ENCODE measurements around the gene MYO15B.

DNA sequence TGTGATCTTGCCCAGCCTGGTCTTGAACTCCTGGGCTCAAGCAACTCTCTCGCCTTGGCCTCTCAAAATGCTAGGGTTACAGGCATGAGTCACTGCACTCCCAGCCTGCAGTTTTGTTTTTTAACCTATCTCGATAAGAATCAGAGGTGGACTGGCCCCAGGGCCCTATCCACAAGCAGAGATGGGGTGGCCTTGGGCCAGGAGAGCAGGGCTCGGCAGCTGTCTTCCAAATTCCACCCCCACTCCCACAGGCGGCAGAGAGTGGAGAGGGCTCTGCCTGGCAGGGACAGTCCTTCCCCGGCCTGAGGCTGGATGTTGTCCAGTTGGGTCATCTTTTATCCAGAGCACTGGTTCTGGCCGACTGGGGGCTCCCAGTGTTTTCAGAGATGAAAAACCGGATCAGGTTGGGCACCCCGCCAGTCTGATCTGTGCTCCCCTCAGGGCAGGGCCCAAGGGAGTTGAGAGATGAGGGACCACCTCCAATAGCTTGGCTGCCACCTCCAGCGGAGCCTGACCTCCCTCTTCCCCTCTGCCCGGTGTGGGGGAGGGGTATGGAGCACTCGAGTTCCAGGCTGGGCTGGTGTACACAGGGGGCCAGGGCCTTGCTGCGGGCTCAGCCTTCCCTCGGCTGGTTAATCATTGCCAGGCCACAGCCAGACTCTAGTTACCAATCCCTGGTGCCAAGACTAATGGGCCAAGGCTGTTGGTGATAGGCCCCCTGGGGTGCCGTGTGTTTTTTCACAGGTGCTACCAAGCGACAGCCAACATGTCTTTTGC is 30.3 kb upstream of the MYO15B start:
- TF ChIP-seq POLR2AphosphoS5 (IDR thresholded peaks at IDR 0.05; ENCODE audit: low read depth, low read length), result no peak
- no peak for TF ChIP-seq POLR2A (IDR thresholded peaks at IDR 0.05; ENCODE audit: borderline replicate concordance, extremely low read depth, insufficient read depth, insufficient read length)
- TF ChIP-seq, protein P1, sequence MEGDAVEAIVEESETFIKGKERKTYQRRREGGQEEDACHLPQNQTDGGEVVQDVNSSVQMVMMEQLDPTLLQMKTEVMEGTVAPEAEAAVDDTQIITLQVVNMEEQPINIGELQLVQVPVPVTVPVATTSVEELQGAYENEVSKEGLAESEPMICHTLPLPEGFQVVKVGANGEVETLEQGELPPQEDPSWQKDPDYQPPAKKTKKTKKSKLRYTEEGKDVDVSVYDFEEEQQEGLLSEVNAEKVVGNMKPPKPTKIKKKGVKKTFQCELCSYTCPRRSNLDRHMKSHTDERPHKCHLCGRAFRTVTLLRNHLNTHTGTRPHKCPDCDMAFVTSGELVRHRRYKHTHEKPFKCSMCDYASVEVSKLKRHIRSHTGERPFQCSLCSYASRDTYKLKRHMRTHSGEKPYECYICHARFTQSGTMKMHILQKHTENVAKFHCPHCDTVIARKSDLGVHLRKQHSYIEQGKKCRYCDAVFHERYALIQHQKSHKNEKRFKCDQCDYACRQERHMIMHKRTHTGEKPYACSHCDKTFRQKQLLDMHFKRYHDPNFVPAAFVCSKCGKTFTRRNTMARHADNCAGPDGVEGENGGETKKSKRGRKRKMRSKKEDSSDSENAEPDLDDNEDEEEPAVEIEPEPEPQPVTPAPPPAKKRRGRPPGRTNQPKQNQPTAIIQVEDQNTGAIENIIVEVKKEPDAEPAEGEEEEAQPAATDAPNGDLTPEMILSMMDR (IDR thresholded peaks at IDR 0.05 in 2 of 3, conservative IDR thresholded peaks at IDR 0.05 in 1 of 3; ENCODE audit: borderline replicate concordance in 1 of 3, insufficient read depth in 1 of 3, low read depth in 2 of 3, low read length in 2 of 3), result no peak
- TF ChIP-seq, protein P2, sequence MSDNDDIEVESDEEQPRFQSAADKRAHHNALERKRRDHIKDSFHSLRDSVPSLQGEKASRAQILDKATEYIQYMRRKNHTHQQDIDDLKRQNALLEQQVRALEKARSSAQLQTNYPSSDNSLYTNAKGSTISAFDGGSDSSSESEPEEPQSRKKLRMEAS (IDR thresholded peaks at IDR 0.05), result no peak
- no peak for TF ChIP-seq YY1 (IDR thresholded peaks at IDR 0.05; ENCODE audit: extremely low read depth, insufficient replicate concordance, low read depth, low read length)
- TF ChIP-seq EZH2phosphoT487 (IDR thresholded peaks at IDR 0.05; ENCODE audit: borderline replicate concordance), result no peak
- TF ChIP-seq SP1 (IDR thresholded peaks at IDR 0.05; ENCODE audit: low read depth), result no peak
- no peak for TF ChIP-seq EZH2 (IDR thresholded peaks at IDR 0.05)

All from HCT116 (cell line).